ENCODE results near the gene WDR45B.

WDR45B gene

DNA sequence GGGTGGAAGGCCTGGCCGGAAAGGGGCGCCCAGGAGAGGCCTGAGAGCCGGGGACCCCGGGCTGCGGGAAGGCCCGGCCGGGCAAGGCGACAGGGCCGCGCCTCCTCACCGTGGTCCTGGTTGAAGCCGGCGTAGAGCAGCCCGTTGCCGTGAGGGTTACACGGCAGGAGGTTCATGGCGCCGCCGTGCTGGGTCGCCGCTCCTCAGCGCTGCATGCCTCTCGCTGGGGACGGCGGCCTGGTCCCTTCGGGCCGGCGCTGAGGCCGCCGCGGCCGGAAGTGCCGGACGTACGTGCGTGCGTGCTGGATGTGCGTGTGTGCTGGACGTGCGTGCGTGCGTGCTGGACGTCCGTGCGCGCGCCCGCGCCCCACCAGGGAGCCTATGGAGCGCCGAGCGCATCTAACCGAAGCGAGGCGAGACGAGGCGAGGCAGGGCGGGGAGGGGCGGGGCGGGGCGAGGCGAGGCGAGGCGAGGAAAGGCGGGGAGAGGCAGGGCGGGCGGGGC lies at the start of gene WDR45B:
WDR45B (minus strand) TSS at position 280 of the 504 bp plus-strand sequence; CDS start at position 176, 104 bp downstream.
- peak; percentile 84 for DNase-seq

DNA sequence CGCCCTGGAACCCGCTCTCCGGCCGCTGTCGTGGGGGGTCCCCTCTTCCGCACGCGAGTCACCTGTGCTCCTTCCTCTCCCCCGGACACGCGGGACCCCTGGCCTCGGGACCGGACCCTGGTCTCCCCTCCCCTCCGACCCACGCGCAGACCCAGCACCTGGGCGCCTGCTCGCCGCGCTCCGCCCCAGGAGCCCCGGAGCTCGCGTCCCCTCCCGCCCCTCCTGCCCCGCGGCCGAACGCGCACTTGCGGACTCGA lies 49.5 kb upstream of the WDR45B start:
- DNase-seq = no peak

DNA sequence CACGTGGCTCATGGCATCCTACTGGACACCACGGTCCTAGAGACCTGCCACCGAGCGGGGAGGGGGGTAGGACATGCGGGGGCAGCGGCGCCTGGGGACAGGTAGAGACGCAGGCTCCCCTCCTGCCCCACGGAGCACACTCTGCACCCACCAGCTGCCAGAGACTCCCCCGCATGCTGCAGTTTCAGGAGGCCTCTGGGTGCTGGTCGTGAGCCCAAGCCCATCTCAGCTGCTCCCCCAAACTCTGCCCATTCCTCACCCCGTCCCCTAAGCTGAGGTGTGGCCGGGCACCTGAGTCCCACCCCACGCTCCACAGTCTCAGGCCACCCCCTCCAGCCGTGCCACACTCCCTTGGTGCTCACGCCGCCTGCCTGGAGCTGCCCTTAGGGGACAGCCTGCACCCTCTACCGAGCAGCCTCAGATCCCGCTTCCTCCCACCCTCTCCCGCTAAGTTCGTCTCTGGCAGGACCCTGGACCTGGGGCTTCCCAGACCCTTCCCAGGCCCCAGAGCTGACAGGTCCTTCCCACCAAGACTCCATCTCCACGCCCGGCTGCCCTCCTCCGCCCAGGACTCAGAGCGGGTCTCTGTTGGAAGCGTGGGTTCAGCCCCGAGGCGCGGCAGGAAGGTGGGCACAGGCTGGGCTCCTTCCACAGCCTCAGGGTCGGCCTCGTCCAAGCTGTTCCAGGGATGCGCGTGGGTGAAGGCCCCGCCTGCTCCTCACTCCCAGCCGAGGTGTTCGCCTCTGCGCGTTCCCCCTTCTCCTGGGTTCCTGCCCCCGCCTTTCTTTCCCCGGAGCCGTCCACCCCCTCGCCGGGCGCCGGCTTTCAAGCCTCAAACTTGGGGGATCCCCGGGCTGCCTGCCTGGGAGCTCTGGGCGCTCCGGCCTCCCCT lies 48.9 kb upstream of the WDR45B start:
- no peak for DNase-seq

DNA sequence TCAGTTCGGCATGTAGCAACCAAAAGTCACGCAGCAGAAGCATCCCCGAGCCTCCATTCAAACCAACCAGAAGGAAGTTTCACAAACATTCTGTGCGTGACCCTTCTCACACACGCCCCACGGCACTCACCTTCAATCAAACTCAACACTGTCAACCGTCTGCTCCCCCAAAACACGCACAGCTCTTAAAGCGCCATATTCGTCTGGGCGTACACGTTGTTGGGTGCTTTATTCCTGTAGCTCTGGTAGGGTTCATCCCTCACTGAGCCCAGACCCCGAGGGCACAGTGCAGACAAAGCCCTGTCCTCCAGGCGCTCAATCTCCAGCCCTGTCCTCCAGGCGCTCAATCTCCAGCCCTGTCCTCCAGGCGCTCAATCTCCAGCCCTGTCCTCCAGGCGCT lies 48.0 kb upstream of the WDR45B start:
- no peak for DNase-seq

DNA sequence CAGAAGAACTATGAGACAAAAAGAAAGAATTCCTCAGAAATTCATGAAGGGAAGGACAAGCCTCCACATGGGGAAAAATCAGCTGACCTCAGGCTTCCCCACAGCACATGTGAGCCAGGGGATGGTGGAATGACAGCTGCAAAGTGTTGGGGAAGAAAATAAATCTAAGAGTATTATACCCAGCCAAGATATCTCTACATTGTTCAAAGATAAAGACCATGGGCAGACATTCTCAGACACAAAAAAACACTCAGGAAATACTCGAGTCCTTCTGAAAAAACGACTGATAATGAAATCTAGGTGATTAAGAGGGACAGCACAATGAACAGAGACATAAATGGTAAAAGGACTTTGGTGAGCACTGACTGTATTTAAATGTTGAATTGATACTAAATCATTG lies 46.4 kb upstream of the WDR45B start:
- DNase-seq = no peak

DNA sequence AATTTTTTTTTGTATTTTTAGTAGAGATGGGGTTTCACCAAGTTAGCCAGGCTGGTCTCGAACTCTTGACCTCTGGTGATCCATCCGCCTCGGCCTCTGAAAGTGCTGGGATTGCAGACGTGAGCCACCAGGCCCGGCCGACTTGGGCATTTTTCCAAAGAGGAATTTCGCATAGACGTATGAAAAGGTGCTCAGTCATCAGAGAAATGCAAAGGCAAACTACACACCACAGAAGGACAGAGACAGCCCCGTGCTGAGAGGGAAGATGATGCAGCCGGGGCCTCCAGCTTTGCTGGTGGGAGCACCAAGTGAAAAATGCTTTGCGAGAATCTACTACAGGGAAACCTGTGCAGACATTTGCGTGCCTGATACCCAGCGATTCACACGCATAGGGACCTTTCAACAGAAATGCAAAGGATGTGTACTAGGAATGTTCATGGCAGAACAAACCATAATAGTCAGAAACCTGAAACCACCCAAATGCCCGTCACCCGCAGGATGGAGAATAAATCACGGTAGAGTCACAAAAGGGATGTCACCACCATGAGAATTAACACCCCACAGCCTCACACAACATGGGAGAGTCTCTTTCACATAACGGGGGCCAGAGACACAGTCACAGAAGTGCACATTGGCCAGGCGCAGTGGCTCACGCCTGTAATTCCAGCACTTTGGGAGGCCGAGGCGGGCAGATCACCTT lies 45.1 kb upstream of the WDR45B start:
- DNase-seq = no peak

DNA sequence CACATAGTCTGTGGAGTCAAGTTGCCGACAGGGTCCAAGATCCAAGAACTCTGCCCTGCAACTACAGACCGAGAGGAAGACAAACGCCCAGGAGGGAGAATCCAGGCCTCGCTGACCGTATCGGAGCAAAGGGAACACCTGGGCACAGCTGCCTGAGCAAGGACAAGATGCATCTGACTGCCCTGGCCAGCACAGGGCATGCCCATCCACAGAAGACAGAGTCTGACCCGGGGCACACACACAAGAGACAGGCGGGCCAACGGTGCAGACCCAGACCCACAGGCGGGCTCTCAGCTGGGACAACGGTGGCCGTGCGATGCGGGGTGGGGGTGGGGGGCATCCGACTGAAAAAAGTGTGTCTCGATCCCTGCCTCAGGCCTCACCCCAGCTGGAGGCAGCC lies 44.0 kb upstream of the WDR45B start:
- no peak for DNase-seq

DNA sequence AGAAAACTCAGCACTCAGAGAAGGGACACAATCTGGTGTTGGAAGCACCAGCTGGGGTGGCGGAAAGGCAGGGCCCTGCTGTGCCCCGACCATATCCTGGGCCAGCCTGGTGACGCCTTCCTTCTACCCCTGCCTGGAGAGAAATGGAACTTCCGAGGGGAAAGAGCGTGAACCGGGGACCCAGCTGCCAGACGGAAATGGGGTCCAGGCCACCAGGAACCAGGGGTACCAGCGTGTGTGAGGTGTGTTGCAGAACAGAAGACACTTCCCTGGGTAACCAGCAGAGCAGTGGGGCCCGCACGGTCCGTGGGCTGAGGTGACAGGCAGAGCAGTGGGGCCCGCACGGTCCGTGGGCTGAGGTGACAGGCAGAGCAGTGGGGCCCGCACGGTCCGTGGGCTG lies 43.5 kb upstream of the WDR45B start:
- DNase-seq = no peak

DNA sequence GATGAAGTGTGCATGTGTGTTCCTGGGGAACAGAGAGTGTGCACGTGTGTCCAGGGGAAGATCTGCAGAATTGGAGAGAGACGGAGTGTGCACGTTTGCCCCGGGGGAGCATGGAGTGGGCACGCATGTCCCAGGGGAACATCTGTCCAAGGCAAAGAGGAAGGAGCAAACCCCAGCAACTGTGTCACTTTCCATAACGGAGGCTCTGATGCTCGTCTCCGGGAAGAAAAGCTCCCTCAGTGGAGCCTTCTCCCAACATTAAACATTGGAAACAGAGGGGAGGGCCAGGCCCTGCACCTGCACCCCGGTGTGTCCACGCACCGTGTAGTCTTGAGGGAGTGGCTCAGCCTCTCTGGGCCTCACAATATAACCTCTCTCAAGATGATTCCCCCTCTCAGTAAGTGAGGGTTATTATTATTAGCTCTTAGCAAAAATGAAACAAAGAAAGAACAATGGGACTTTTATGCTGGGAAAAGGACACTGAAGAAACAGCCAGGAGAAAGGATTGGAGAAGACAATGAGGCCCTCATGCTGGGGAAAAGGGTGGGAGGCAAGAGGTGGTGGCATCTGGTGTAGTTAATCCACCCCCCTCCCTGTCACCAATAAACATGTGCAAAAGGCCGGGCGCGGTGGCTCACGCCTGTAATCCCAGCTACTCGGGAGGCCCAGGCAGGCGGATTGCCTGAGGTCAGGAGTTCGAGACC lies 42.7 kb upstream of the WDR45B start:
- no peak for DNase-seq

DNA sequence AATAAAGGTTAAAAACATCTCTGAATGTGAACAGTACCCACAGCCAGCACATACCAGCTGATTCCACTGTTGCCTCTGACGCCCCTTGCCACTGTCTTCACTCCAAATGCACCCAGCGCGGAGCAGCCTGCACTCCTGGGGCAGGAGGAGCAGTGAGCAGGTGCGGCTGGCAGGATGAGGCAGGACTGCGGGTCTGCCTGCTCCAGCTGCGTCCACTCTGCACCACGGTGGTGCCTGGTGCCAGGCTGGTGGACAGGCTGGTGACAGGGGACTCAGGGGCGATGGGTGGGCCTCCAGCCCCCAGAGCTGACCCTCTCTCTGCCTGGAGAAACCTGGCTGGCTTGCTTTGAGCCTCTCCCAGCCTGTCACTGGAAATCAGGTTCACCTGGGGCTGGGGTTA lies 40.8 kb upstream of the WDR45B start:
- DNase-seq = no peak

DNA sequence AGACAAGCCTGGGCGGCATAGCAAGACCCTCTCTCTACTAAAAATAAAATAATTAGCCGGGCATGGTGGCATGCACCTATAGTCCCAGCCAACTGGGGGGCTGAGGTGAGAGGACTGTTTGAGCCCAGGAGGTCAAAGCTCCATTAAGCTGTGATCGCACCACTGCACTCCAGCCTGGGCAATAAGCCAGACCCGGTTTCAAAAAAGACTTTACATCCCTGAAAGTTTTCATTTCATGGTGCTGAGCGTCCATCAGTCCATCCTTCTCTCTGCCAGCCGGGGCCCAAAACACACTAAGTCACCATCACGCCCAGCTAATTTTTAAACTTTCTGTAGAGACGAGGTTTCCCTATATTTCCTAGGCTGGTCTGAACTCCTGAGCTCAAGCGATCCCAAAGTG lies 39.6 kb upstream of the WDR45B start:
- DNase-seq = no peak

DNA sequence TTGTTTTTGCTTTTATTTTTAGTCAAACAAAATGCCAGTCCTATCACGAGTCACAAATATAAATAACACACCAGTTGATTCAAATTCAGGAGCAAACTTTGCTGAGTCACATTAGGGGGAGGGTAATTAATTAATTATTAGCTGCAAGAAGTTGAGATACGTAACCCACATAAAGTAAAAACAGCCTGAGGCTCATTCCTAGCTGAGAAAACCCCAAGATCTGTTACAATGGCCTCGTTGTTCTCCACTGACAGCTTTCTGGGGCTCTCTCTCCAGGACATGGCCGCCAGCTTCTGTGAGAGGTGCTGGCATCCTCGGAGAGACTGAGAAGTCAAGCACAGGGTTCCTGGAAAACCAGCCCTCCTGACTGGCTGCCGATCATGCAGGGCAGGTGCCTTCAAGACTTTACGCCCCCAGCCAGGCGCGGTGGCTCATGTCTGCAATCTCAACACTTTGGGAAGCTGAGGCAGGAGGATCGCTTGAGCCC lies 39.2 kb upstream of the WDR45B start:
- no peak for DNase-seq

DNA sequence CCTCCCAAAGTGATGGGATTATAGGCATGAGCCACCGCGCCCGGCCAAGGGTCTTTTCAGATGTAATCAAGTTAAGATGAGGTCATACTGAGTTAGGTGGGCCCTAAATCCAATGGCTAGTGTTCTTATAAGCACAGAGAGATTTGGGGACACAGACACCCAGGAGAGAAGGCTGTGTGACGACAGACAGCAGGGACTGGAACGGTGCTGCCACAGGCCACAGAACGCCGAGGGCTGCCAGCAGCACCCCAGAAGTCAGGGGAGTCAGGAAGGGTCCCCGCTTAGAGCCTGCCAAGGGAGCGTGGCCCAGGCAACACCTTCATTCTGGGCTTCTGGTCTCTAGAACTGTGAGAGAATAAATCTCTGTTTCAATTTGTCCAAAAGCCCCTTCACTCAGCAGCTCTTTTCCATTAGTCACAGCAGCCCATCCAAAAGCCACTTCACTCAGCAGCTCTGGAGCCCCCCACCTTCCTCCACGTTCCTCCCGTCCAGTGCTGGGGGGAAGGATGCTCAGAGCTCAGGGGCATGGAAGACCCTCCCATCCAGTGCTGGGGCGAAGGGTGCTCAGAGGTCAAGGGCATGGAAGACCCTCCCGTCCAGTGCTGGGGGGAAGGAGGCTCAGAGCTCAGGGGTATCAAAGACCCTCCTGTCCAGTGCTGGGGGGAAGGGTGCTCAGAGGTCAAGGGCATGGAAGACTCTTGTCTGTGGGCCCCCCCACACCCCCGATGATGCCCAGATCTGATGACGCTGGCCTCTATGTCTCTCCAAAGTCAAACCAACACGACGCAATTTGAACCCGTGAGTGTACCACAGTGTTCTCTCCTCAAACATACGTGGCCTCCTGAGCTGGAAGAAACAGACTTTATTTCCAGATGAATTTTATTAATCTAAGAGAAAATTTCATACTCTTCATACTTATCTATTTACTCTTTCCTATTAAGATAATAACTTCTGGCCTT lies 38.4 kb upstream of the WDR45B start:
- no peak for DNase-seq

DNA sequence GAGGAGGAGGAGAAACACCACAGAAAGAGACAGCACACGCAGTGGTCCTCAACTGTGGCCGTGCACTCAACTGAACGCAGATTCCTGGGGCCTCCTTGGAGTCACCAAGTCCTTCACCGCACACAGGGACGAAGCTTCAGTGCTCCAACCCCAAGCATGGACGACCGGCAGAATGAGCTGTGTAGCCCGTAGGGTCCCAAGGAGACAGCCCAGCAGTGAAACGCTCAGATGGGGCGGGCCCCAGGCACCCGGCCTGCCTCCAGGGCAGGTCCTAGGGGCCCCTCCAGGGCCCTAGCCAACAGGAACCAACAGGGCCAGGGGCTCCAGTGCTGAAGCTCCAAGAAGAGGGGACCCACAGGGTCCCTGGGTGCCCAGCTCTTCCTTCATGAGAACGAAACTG lies 37.0 kb upstream of the WDR45B start:
- DNase-seq = no peak

DNA sequence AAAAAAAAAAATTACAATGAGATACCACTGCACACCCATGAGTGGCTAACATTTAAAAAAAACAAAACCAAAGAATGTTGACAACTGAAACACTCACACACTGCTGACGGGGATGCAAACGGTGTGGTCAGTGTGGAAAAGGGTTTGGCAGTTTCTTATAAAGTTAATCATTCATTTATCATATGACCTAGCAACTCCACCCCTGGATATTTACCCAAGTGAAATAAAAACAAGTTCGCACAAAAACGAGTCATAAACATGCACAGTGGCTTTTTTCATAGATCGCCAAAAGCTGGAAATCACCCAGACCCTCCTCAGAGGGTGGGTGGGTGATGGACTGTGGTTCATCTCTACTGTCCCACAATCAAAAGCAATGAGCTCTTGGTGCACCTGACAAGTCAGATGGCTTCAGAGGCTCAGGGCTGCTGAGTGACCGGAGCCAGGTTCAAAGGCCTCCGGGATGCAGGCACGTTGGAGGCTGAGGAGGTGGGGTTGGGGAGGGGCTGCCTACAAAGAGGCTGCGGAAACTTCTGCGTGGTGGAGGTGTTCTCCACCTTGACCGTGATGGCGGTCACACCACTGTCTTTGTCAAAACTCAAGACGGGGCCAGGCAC lies 36.1 kb upstream of the WDR45B start:
- no peak for DNase-seq

DNA sequence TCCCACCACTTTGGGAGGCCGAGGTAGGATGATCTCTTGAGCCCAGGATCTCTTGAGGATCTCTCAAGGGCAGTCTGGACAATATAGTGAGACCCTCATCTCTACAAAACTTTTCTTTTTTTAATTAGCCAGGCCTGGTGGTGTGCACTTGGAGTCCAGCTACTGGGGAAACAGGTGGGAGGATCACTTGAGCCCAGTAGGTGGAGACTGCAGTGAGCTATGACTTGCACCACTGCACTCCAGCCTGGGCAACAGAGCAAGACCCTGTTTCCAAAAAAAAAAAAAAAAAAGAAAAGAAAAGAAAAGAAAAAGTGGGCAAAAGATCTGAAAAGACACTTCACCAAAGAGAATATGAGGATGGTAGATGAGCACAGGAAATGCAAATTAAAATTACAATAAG lies 35.3 kb upstream of the WDR45B start:
- DNase-seq = no peak

DNA sequence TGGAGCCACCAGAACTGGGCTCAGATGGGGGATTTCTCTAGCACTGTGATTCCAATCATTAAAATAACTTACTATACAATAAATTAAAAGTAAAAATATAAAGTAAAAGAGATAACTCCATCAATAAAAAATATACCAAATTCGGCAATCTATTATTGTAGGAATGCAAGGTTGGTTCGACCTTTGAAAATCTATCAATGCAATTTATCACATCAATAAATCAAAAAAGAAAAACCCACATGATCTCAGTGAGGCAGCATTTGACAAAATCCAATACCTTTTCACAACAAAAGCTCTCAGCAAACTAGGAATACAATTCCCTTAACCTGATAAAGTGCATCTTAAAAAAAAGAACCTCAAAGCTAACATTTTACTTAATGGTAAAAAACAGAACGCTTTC lies 33.3 kb upstream of the WDR45B start:
- DNase-seq = no peak

DNA sequence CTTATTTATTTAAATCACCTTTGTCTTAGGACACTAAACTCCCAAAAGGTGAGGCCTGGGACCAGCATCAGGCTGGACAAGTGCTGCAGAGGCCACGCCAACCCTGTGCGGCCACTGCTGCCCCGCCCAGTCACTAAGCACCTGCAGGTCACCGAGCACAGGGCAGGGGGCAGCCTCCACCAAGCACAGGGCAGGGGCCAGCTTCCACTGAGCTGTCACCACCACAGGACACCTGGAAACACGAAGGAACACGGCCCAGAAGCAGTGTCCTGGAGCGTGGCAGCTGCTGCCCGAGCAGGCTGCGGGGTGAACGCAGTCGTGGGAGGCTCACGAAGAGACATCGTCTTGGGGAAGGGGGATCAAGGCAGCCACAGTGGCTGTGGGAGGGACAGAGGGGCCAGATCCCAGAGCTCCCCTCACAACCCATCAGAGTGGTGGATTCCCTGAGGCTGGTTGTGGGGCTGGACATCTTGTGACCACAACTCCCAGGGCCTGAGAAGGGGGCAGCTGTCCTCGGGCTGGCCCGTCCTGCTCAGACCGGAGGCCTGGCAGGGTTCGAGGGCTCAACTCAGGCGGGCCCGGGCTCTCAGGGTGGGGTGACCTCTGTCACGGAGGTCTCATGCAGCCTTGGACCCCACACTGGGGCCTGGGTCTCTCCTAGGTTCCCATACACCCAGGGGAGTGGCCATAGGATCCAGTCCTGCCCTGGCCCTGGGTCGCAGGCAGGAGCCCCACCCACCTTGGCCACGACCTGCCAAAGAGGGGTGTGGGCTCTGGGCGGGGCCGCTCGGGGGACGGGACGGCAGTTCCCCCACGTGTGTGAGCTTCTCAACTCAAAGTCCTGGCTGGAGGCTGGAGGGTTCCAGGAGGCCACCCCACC lies 31.6 kb upstream of the WDR45B start:
- DNase-seq = no peak

DNA sequence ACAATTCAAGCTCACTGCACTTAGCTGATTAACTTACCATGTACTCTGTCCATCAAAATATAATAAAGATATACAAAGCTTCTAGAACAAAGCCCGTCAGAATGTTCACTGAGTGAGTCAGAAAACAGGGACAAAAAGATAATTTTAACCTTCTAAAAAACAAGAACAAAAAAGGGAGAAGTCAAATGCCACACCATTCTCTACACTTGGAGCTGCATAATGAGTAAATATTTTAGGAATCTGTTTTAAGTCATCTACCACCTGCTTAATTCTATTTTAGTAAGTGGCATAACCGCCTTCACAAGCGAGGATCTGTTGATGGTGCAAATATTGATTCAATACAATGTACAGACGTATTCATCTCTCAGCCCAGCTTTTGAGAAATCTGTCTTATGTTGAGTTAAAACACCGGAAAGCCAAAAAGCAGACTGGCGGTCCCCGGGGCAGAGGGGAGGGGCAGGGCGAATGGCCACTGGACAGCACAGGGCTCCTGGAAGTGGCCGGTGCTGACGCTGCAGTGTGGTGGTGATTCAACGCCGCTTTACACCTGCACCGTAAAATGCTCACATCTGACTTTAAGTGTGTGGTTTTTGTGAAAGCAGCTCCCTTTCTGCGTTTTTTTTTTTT lies 30.1 kb upstream of the WDR45B start:
- peak; percentile 73 for DNase-seq

DNA sequence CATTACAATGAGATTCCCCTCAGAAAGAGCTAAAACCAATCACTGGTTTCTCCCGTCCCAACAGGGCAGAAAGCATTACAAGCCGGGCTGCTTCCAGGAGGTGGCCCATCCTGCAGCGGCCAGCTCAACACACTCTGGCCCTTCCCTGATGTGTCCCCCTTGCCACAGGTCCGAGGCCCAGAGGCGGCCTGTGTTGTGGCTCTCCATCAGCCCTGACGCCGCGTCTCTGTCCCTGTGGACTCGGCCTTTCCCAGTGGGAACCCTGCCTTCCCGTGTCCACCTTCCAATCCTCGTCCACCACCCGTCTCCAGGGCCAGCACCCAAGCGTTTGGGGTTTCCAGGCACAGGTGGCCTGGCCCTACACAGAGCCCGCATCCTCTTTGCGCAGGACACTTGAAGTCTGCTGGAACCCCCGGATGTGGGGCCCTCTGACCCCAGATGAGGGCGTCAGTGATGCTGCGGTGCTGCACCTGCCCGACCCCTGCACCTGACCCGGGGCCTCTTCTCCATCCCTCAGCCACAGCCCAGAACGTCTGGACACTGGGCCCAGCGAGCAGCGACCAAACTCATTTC lies 29.2 kb upstream of the WDR45B start:
- no peak for DNase-seq
